Renal cortex interstitium (tissue), 11 donors: ENCODE data around the gene ZNF792. TPM values are rescaled to one million over a fixed set of nuclear protein-coding genes. Genes with fewer than 3 reads are reported as not detected.
"Not testable (repeated sequence)": the region's sequence is repeated elsewhere in the genome, so short reads cannot be mapped to it uniquely, and the experiment has no call there.

Source experiments
- DNase-seq, 11 donors: peaks; one replicate each; pipeline ENCODE4 v3.0.0-alpha.2; 2013; ENCODE audit warnings: low read depth in 9 of 11, low spot score in 4 of 11; ENCODE audit errors: extremely low read depth in 1 of 11
- polyA plus RNA-seq, 3 donors: library from polyadenylated mRNA; unstranded; fragments of 120-200 nt; gene quantifications; one replicate each; pipeline ENCODE4 v1.2.1, GENCODE V29; 2013; ENCODE audit not compliant: insufficient read length in 3 of 3

ZNF792 gene
- polyA plus RNA-seq, 3 donors = 5.3 to 7.2 (median 5.6) TPM

GRCh38 chr19:35000647-35001501 is 36.8 kb upstream of the ZNF792 start:
- peak in 4 of 11 donors; percentile 14 to 56 (median 38) for DNase-seq

DNA sequence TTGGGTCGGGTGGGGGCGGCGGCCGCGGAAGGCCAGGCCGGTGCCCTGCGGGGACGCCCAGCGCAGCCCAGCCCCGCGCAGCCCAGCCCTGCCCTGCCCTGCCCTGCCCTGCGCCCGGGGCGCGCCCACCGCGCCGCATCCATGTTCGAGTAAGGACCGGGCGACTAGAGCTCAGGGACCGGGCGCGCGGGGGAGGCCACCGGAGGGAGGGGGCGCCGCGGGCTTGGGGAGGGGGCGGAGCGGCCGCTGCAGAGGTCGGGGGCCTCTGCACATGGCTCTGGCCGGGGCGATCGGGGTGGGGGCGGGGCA is 36.3 kb upstream of the ZNF792 start:
- DNase-seq = no peak

DNA sequence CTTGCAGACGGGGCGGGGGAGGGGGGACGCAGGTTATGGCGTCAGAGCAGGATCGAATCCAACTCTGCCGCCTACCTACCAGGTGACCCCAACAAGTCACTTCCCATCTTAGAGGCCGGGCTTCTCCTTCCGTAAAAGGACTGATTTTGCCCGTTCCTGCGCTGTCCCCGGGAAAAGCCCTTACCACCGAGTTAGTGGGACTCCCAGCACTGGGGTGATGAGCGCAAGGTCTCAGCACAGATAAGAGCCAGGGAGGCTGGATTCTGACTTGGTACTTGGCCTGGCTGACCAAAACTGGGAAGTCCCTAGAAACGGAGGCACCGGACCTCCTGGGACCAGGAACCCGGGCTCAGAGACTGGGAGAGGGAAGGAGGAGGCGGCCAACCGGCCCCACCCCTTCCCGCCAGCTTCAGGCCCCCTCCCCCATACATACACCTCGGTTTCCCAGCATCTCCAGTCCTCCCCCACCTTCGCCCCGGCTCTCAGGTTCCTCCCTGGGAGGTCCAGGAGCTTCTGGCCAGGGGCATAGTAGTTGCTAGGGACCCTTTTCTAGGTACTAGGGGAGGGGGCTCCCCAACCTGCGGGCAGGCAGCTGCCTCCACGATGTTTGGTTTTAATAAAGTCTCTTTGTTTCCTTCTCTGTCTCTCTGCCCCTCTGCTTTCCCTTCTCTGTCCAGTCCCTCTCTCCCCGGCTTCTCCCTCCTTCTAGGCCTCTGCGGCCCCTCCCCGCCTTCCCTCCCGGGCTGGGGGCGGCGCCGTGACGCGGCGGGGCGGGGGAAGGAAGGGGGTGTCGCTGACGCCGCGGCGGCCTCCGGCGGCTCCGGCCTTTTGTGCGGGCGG is 35.7 kb upstream of the ZNF792 start, which contains the start of gene GRAMD1A:
GRAMD1A (plus strand) TSS at position 826 of the 840 bp plus-strand sequence. CDS start 156 bp downstream, outside the sequence.
- peak in 9 of 11 donors; percentile 70 to 90 (median 82) for DNase-seq

- peak in 5 of 11 donors; percentile 32 to 72 (median 53) for DNase-seq
Observed at GRCh38 chr19:34998777-34999497, 34.9 kb upstream of the ZNF792 start.

DNA sequence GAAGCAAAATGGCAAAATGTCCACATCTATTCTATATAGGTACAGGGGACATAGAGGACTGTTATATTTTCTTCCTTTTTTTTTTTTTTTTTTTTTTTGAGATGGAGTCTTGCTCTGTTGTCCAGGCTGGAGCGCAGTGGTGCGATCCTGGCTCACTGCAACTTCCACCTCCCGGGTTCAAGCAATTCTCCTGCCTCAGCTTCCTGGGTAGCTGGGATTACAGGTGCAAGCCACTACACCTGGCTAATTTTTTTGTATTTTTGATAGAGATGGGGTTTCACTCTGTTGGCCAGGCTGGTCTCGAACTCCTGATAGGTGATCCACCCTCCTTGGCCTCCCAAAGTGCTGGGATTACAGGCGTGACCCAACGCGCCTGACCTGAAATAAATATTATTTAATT is 34.2 kb upstream of the ZNF792 start:
- not testable (repeated sequence) for DNase-seq

GRCh38 chr19:34997071-34997617 is 33.1 kb upstream of the ZNF792 start:
- DNase-seq = no peak

DNA sequence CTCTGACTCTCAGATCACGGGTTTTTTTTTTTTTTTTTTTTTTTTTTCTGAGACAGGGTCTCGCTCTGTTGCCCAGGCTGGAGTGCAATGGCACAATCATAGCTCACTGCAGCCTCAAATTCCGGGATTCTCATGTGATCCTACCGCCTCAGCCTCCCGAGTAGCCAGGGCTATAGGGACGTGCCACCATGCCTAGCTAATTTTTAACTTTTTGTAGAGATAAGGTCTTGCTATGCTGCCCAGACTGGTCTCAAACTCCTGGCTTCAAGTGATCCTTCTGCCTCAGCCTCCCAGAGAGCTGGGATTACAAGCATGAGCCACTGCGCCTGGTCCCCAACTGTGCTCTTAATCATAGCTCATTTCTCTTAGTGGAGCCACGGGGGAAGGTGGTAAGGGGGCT is 31.5 kb upstream of the ZNF792 start:
- DNase-seq = no peak

GRCh38 chr19:34994643-34995541 is 30.9 kb upstream of the ZNF792 start:
- DNase-seq = no peak

- DNase-seq = no peak
Observed at GRCh38 chr19:34994286-34994642, 30.2 kb upstream of the ZNF792 start.

DNA sequence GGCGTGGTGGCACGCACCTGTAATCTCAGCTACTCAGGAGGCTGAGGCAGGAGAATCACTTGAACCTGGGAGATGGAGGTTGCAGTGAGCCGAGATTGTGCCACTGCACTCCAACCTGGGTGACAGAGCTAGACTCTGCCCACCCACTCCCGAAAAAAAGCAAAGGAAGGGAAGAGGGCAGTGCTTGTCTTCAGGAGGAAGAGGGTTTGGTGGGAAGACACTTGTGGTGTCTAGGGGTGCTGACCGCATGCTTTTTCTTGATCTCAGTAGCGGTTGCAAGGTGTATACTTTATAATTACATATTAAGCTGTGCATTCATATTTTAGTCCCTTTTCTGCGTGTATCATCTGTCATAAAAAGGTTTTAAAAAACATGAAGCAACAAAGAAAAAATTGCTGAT is 28.6 kb upstream of the ZNF792 start:
- not testable (repeated sequence) for DNase-seq

DNA sequence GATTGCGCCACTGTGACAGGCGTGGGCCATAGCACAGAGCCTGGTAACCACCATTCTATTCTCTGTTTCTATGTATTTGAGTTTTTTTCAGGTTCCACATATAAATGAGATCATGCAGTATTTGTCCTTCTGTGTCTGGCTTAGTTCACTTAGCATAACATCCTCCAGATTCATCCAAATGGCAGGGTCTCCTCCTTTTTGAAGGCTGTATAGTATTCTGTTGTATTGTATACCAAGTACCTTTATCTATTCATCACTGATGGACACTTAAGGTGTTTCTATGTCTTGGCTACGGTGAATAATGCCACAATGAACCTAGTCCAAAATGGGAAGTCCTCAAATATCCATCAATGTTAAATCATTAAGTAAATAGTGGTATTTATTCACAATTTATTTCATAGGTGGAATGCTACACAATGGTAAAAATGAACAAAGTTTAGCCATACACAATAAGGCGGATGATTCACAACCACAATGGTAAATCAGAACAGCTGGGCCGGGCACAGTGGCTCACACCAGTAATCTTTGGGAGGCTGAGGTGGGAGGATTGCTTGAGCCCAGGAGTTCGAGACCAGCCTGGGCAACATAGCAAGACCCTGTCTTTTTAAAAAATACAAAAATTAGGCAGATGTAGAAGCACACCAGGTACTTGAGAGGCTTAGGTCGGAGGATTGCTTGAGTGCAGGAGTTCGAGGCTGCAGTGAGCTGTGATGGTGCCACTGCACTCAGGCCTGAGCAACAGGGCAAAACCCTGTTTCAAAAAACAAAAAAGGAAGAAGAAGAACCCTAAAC is 27.7 kb upstream of the ZNF792 start:
- DNase-seq = no peak

GRCh38 chr19:34990578-34991192 is 26.7 kb upstream of the ZNF792 start:
- DNase-seq = no peak

GRCh38 chr19:34989298-34989697 is 25.3 kb upstream of the ZNF792 start:
- DNase-seq = no peak

- no peak for DNase-seq
Observed at GRCh38 chr19:34988119-34988518, 24.1 kb upstream of the ZNF792 start.

GRCh38 chr19:34985249-34986022 is 21.4 kb upstream of the ZNF792 start:
- DNase-seq = no peak

- DNase-seq = no peak
Observed at GRCh38 chr19:34984287-34984686, 20.3 kb upstream of the ZNF792 start.
